AG04449 (cell line): Measurements from ENCODE around the gene PLSCR3.
A peak's percentile ranks its signal among the peaks of the same experiment; 100 is the strongest.

ENCODE experiments used
- CTCF ChIA-PET: fragments of 350-600 bp; formaldehyde crosslinking; extraction: SDS; loops from one replicate; lab custom pipeline; 2021; ENCODE audit warnings: antibody characterized with exemption; lab: Yijun Ruan, JAX
- POLR2A ChIA-PET: fragments of 400-600, 350-600 bp; formaldehyde crosslinking; extraction: SDS; loops from one replicate; lab custom pipeline; 2020; ENCODE audit warnings: antibody characterized with exemption, inconsistent platforms; lab: Yijun Ruan, JAX
- DNase-seq: peaks from one replicate; pipeline ENCODE4 v3.0.0-alpha.2; 2010; ENCODE audit warnings: low read depth, low spot score
- H3K4me3 ChIP-seq: 2 replicates; pipeline ENCODE4 v1.5.1; 2011; ENCODE audit warnings: low read depth, mild to moderate bottlenecking, control low read depth, low read length
- CTCF ChIP-seq: IDR thresholded peaks from one replicate; pipeline ENCODE4 v1.5.1; 2011; ENCODE audit warnings: mild to moderate bottlenecking, moderate library complexity, low read length, control low read depth, inconsistent platforms; ENCODE audit not compliant: insufficient read depth; ENCODE audit errors: missing control alignments

Gene PLSCR3

GRCh38 chr17:7436556-7437368, 42.4 kb upstream of the PLSCR3 start:
- peak; percentile 76 for TF ChIP-seq CTCF
- H3K4me3 ChIP-seq: peak overlapping the region; percentile 56
- no peak for DNase-seq
- CTCF ChIA-PET: interaction anchor here (0.6 to 5.3 kb wide), 36 partner anchors 11 to 391 kb away, joined by 3 to 62 read pairs (median 5); partner anchors contain the start of genes CHRNB1, NLGN2, PLSCR3 and SENP3
- POLR2A ChIA-PET: interaction anchor here (0.5 to 2.9 kb wide), 8 partner anchors 8 to 54 kb away, joined by 3 to 19 read pairs (median 4); partner anchors contain the start of genes PLSCR3, POLR2A, SPEM3 and TMEM256

GRCh38 chr17:7435676-7436555, 41.6 kb upstream of the PLSCR3 start:
- no peak for DNase-seq
- TF ChIP-seq CTCF: no peak
- peak overlapping the region; percentile 56 for H3K4me3 ChIP-seq
- POLR2A ChIA-PET: interaction anchor here (0.5 to 2.9 kb wide), 7 partner anchors 22 to 49 kb away, joined by 3 to 19 read pairs (median 4); partner anchors contain the start of genes PLSCR3, POLR2A, TMEM256 and ZBTB4
- CTCF ChIA-PET: interaction anchor here (1.1 to 5.3 kb wide), 24 partner anchors 11 to 158 kb away, joined by 3 to 62 read pairs (median 6); partner anchors contain the start of genes CHRNB1, NLGN2, PLSCR3 and SENP3

GRCh38 chr17:7432296-7432695, 38.0 kb upstream of the PLSCR3 start:
- CTCF ChIA-PET: interaction anchor here (0.8 to 1.9 kb wide), 2 partner anchors 77 to 129 kb away, joined by 3 to 7 read pairs; partner anchors contain the start of genes SENP3 and TMEM95
- POLR2A ChIA-PET: no interaction called here
- H3K4me3 ChIP-seq: no peak overlapping the region
- TF ChIP-seq CTCF: no peak
- DNase-seq: no peak

GRCh38 chr17:7431231-7431630, 36.9 kb upstream of the PLSCR3 start:
- CTCF ChIA-PET: interaction anchor here (1.9 kb wide), 1 partner anchor 75 kb away, joined by 7 read pairs; the partner anchor contains the start of gene TMEM95
- POLR2A ChIA-PET: no interaction called here
- no peak for TF ChIP-seq CTCF

GRCh38 chr17:7429722-7430121, 35.4 kb upstream of the PLSCR3 start:
- DNase-seq: no peak
- ChIA-PET POLR2A (no interaction called here), CTCF (no interaction called here)

More at GRCh38 chr17:7431231-7431630, 36.9 kb upstream of the PLSCR3 start:
- no peak for DNase-seq
- no peak overlapping the region for H3K4me3 ChIP-seq

More at GRCh38 chr17:7429722-7430121, 35.4 kb upstream of the PLSCR3 start:
- no peak overlapping the region for H3K4me3 ChIP-seq
- no peak for TF ChIP-seq CTCF
